ENCODE measurements around the gene PKD1L1.
"Not testable (repeated sequence)": the region's sequence is repeated elsewhere in the genome, so short reads cannot be mapped to it uniquely, and the experiment has no call there.

Gene PKD1L1

GRCh38 chr7:47814905-47815613 lies 133.2 kb downstream of the PKD1L1 start:
- no peak for DNase-seq

- peak; percentile 11 for DNase-seq
Measured at GRCh38 chr7:47813620-47814260, 134.5 kb downstream of the PKD1L1 start.

GRCh38 chr7:47812429-47813136 lies 135.7 kb downstream of the PKD1L1 start:
- peak; percentile 39 for DNase-seq

- no peak for DNase-seq
Measured at GRCh38 chr7:47811632-47812380, 136.5 kb downstream of the PKD1L1 start.

GRCh38 chr7:47809387-47809786 lies 138.9 kb downstream of the PKD1L1 start:
- DNase-seq: no peak

- no peak for DNase-seq
Measured at GRCh38 chr7:47808321-47808720, 139.9 kb downstream of the PKD1L1 start.

GRCh38 chr7:47807756-47808155 lies 140.5 kb downstream of the PKD1L1 start:
- DNase-seq: no peak

GRCh38 chr7:47807126-47807525 lies 141.1 kb downstream of the PKD1L1 start:
- peak; percentile 39 for DNase-seq

- DNase-seq: peak; percentile 89
Measured at GRCh38 chr7:47806701-47807103, 141.6 kb downstream of the PKD1L1 start.

GRCh38 chr7:47804767-47805545 lies 143.3 kb downstream of the PKD1L1 start:
- DNase-seq: no peak

GRCh38 chr7:47803846-47804245 lies 144.4 kb downstream of the PKD1L1 start:
- DNase-seq: no peak

GRCh38 chr7:47803025-47803424 lies 145.2 kb downstream of the PKD1L1 start:
- DNase-seq: no peak

GRCh38 chr7:47801423-47801822 lies 146.8 kb downstream of the PKD1L1 start:
- no peak for DNase-seq

- DNase-seq: no peak
Measured at GRCh38 chr7:47799524-47799923, 148.7 kb downstream of the PKD1L1 start.

GRCh38 chr7:47796347-47796746 lies 151.9 kb downstream of the PKD1L1 start:
- DNase-seq: no peak

GRCh38 chr7:47795631-47796030 lies 152.6 kb downstream of the PKD1L1 start:
- DNase-seq: no peak

GRCh38 chr7:47795126-47795525 lies 153.1 kb downstream of the PKD1L1 start:
- not testable (repeated sequence) for DNase-seq

- no peak for DNase-seq
Measured at GRCh38 chr7:47794016-47794415, 154.2 kb downstream of the PKD1L1 start.

GRCh38 chr7:47793186-47793585 lies 155.1 kb downstream of the PKD1L1 start:
- DNase-seq: not testable (repeated sequence)

GRCh38 chr7:47792521-47793121 lies 155.6 kb downstream of the PKD1L1 start:
- peak; percentile 56 for DNase-seq

GRCh38 chr7:47791682-47792081 lies 156.6 kb downstream of the PKD1L1 start:
- no peak for DNase-seq

- no peak for DNase-seq
Measured at GRCh38 chr7:47788083-47788482, 160.2 kb downstream of the PKD1L1 start.
